Measurements from ENCODE around the gene CCNQ. TPM values are rescaled to one million over a fixed set of nuclear protein-coding genes. Genes with fewer than 3 reads are reported as not detected.

Gene CCNQ
- total RNA-seq, 2 donors from 2014 or later, result 8.6 to 23.9 TPM

DNA sequence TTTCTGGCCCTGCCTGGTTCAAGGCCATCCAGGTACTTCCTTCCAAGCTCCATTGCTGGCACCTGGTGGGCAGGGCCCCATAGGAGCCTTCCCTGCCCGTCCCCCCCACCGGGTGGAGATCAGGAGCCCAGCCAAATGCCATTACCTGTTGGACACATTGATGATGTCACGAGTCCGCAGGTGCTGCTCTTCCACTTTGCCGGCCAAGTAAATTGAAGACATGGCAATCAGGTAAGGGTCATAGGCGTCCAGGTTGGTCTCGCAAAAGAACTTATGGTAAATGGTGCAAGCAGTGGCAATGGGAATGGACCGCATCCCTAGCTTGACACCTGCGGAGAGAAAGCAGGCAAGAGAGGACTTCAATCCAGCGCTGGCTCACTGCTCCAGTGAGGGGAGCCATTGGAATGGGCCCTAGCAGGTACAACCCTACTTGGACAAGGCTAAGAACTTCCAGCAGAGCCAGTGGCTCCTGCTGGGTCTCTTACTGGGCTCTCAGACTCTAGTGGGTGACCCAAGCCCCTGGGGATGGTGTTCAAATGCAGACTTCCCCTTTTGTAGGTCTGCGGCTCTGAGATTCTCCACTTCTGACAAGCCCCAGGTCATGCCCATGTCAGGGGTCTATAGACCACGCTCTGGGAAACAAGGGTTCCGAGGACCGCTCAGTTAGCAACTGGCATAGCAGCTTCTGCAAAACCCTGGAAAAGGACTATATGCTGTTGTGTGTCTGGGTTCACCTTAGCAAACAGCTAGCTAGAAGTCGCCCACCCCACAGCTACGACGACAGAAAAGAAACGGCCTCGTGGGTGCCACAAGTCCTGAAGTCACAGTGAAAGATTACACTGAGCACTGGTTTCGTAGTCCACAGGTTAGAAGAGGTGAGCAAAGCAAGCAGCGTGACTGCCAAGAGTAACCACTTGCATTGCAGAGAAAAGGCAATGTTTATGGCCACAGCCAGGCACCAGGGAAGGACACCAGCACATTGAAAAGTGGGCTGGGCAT is 2.8 kb downstream of the CCNQ start:
- H3K4me3 ChIP-seq, result no peak overlapping the region
- H3K27me3 ChIP-seq, result no peaks in the 10 kb centered on the region
- WGBS, 2 donors, result 86 to 90% methylated on average over 18 to 20 of the region's 21 CpGs
- intact Hi-C loops (cut with DNase I), result loop anchor here (5.0 kb wide), 1 partner anchor 644 kb away; no protein-coding TSS in a partner anchor
- no peaks in the 10 kb centered on the region for H3K9me3 ChIP-seq
- H3K36me3 ChIP-seq (replicated peaks in 1 of 2; ENCODE audit: insufficient read depth in 1 of 2, low read depth in 2 of 2), result no peaks in the 10 kb centered on the region
- TF ChIP-seq, protein P1, sequence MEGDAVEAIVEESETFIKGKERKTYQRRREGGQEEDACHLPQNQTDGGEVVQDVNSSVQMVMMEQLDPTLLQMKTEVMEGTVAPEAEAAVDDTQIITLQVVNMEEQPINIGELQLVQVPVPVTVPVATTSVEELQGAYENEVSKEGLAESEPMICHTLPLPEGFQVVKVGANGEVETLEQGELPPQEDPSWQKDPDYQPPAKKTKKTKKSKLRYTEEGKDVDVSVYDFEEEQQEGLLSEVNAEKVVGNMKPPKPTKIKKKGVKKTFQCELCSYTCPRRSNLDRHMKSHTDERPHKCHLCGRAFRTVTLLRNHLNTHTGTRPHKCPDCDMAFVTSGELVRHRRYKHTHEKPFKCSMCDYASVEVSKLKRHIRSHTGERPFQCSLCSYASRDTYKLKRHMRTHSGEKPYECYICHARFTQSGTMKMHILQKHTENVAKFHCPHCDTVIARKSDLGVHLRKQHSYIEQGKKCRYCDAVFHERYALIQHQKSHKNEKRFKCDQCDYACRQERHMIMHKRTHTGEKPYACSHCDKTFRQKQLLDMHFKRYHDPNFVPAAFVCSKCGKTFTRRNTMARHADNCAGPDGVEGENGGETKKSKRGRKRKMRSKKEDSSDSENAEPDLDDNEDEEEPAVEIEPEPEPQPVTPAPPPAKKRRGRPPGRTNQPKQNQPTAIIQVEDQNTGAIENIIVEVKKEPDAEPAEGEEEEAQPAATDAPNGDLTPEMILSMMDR (IDR thresholded peaks at IDR 0.05), result no peak
- no peak for TF ChIP-seq POLR2A (IDR thresholded peaks at IDR 0.05)
- no peak overlapping the region for H3K27ac ChIP-seq
- H3K4me1 ChIP-seq, result peaks cover 23% of the 10 kb centered on the region
- ATAC-seq, result no peak
- DNase-seq, result peak in 1 of 4 donors; percentile 3

DNA sequence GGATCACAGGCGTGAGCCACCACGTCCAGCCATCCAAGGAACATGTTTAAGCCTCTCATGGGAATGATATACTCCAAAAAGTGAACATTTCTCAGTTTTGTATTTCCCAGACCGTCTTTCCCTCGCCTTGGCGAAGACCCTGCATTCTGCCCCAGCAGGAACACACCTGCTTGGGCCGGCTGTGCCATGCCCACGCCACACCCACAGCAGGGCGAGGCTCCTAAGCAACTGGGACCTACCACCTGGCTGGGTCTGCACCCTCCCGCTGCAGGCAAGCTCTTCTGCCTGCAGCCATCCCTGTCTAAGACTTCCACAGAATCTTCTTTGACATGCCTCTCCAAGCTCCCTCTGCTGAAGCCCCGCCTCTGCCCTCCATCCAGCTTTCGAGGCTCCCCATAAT is 3.6 kb downstream of the CCNQ start:
- Histone ChIP-seq H3K4me3 (no peak overlapping the region), H3K9me3 (no peaks in the 10 kb centered on the region), H3K27ac (no peak overlapping the region), H3K27me3 (no peaks in the 10 kb centered on the region), H3K4me1 (peaks cover 17% of the 10 kb centered on the region), H3K36me3 (replicated peaks in 1 of 2; ENCODE audit: insufficient read depth in 1 of 2, low read depth in 2 of 2) (no peaks in the 10 kb centered on the region)
- DNase-seq, result no peak
- intact Hi-C loops (cut with DNase I), result loop anchor here (5.0 kb wide), 1 partner anchor 643 kb away; no protein-coding TSS in a partner anchor
- no peak for ATAC-seq
- WGBS, 2 donors, result 89 to 90% methylated on average over 5 to 7 of the region's 11 CpGs
- TF ChIP-seq POLR2A (IDR thresholded peaks at IDR 0.05), result no peak
- TF ChIP-seq, protein P1 (IDR thresholded peaks at IDR 0.05), result no peak

DNA sequence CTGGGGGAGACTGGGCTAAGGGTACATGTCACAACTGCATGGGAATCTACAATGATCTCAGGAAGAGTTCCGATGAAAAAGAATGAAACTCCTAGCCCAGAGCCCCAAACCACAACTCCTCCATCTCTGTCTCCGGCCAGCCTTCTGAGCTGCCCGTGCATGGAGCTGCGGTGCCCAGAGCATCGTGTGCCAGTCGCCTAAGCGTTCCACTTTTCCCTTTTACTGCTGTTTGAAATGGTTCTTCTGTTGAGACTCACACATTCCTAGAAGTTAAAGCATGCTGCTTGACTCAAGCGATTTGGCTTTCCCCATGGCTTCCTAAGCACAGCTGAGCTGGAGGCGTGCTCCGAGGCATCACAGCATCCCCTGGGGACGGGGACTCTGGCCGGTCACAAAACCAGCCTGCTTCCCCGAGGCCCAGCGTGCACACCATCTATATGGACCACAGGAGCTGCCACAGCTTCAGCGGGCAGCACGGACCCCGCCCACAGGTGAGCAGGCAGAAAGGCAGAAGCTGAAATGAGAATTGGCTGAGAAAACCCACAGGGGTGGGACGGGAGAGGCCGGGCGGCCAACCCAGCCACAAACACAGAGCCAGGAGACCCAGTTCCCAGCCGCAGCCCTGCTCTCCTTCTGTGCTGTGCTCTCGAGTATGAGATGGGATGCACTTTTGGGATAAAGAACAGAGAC is 5.0 kb downstream of the CCNQ start:
- DNase-seq, result no peak

DNA sequence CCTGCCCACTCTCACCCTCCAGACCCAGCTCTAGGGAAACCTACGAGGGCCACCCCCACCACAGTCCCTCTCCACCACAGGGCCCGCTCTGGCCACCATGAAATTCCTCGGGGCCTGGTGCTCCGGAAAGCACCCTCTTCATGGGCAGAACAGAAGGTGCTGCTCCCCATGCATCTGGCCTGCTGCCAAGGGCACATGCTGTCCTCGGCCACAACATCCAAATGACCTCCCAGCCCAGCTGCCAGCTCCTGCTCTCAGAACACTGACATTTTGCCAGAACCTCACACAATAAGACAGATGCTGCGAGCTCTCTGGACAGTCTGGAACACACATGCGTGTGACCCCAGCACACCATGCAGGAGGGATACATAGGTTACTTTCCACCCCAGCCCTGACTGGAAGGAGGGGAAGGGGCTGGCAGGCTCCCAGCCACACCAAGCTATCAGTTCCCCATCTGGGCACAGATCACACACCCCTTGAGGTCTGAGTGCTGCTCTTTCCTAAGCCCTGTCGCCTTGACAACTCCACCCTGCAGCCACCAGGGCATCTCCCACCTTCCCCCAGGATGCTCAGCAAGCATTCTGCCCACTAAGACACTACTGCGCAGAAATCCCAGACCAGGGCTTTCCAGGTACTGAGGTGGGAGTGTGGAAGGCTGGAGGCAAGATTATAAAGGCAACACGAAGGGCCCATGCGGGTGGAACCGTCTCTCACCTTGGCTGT is 5.8 kb downstream of the CCNQ start:
- ATAC-seq (no peak), DNase-seq (peak in 3 of 4 donors; percentile 25 to 45 (median 32))
- 78 to 90% methylated on average over 4 to 7 of the region's 12 CpGs for WGBS, 2 donors
- TF ChIP-seq POLR2A (IDR thresholded peaks at IDR 0.05), result no peak
- TF ChIP-seq, protein P1 (IDR thresholded peaks at IDR 0.05), result no peak
- Histone ChIP-seq H3K9me3 (no peaks in the 10 kb centered on the region), H3K27me3 (no peaks in the 10 kb centered on the region), H3K36me3 (replicated peaks in 1 of 2; ENCODE audit: insufficient read depth in 1 of 2, low read depth in 2 of 2) (no peaks in the 10 kb centered on the region), H3K4me3 (no peak overlapping the region), H3K4me1 (peaks cover 11% of the 10 kb centered on the region), H3K27ac (no peak overlapping the region)
- intact Hi-C loops (cut with DNase I), result no loop called here

More for the DNA sequence above, 5.0 kb downstream of the CCNQ start:
- H3K36me3 ChIP-seq (replicated peaks in 1 of 2; ENCODE audit: insufficient read depth in 1 of 2, low read depth in 2 of 2), result no peaks in the 10 kb centered on the region
- TF ChIP-seq, protein P1 (IDR thresholded peaks at IDR 0.05), result no peak
- no peak for TF ChIP-seq POLR2A (IDR thresholded peaks at IDR 0.05)
- intact Hi-C loops (cut with DNase I), result no loop called here
- H3K4me3 ChIP-seq, result no peak overlapping the region
- 50 to 87% methylated on average over 3 to 11 of the region's 22 CpGs for WGBS, 2 donors
- no peak for ATAC-seq
- H3K4me1 ChIP-seq, result peaks cover 11% of the 10 kb centered on the region
- no peak overlapping the region for H3K27ac ChIP-seq
- no peaks in the 10 kb centered on the region for H3K9me3 ChIP-seq
- H3K27me3 ChIP-seq, result no peaks in the 10 kb centered on the region
